Hepatocyte (in vitro differentiated cells): ENCODE data around the gene GRIA1. TPM values are rescaled to one million over a fixed set of nuclear protein-coding genes. Genes with fewer than 3 reads are reported as not detected.

Source experiments
- DNase-seq: peaks from one replicate; pipeline ENCODE4 v3.0.0-alpha.2; 2016; ENCODE audit warnings: low spot score
- H2AFZ ChIP-seq: fragments of 200-600 bp; sonication (generic); 2 replicates; pipeline ENCODE4 v1.6.0; 2016; ENCODE audit warnings: antibody characterized with exemption, mild to moderate bottlenecking
- H3K27ac ChIP-seq: fragments of 200-600 bp; sonication (generic); 2 replicates; pipeline ENCODE4 v1.5.1; 2016; ENCODE audit warnings: mild to moderate bottlenecking
- H3K27me3 ChIP-seq: fragments of 200-600 bp; sonication (generic); 2 replicates; pipeline ENCODE4 v1.6.1; 2016
- H3K36me3 ChIP-seq: fragments of 200-600 bp; sonication (generic); replicated peaks from 2 replicates; pipeline ENCODE4 v1.5.1; 2016; ENCODE audit warnings: low read depth; ENCODE audit not compliant: insufficient read depth
- H3K4me1 ChIP-seq: fragments of 200-600 bp; sonication (generic); 2 replicates; pipeline ENCODE4 v1.5.1; 2016; ENCODE audit warnings: mild to moderate bottlenecking, moderate library complexity; ENCODE audit not compliant: insufficient read depth
- H3K4me2 ChIP-seq: fragments of 200-600 bp; sonication (generic); 2 replicates; pipeline ENCODE4 v1.6.0; 2016
- H3K4me3 ChIP-seq: fragments of 200-600 bp; sonication (generic); 2 replicates; pipeline ENCODE4 v1.5.1; 2016; ENCODE audit warnings: mild to moderate bottlenecking
- H3K79me2 ChIP-seq: fragments of 200-600 bp; sonication (generic); 2 replicates; pipeline ENCODE4 v1.6.0; 2017; ENCODE audit warnings: mild to moderate bottlenecking
- H3K9me2 ChIP-seq: fragments of 200-600 bp; sonication (generic); replicated peaks from 2 replicates; pipeline ENCODE4 v1.6.0; 2017; ENCODE audit warnings: mild to moderate bottlenecking; ENCODE audit not compliant: insufficient read depth
- H3K9me3 ChIP-seq: fragments of 200-600 bp; sonication (generic); 2 replicates; pipeline ENCODE4 v1.5.1; 2016; ENCODE audit warnings: low read depth, mild to moderate bottlenecking
- H4K20me1 ChIP-seq: fragments of 200-600 bp; sonication (generic); 2 replicates; pipeline ENCODE4 v1.6.0; 2016; ENCODE audit warnings: mild to moderate bottlenecking; ENCODE audit not compliant: insufficient read depth, poor library complexity, severe bottlenecking
- EZH2 ChIP-seq: fragments of 200-600 bp; sonication (generic); IDR thresholded peaks from 2 replicates; pipeline ENCODE4 v1.6.1; 2016; ENCODE audit warnings: antibody characterized with exemption, mild to moderate bottlenecking, borderline replicate concordance
- EZH2phosphoT487 ChIP-seq: fragments of 200-600 bp; sonication (generic); IDR thresholded peaks from one replicate; pipeline ENCODE4 v1.6.1; 2018; ENCODE audit warnings: antibody characterized with exemption, mild to moderate bottlenecking, low read depth, moderate library complexity; ENCODE audit not compliant: unreplicated experiment, severe bottlenecking
- WGBS: methylation state at CpG from one replicate; pipeline ENCODE4 v1.1.6; 2016; ENCODE audit warnings: low lambda C conversion rate; ENCODE audit errors: missing lambda C conversion rate; 5-methylcytosine and 5-hydroxymethylcytosine counted together
- polyA plus RNA-seq: library from polyadenylated mRNA; unstranded; fragments of >200 nt; fragmentation: Nextera tagmentation; extraction: Ambion mirVana; gene quantifications from 2 replicates; pipeline ENCODE4 v1.2.1, GENCODE V29; 2016
- total RNA-seq: library from RNA; depleted of rRNA; stranded (reverse); fragments of >200 nt; gene quantifications from 2 replicates; pipeline ENCODE4 v1.2.3, GENCODE V29; 2014
- TF ChIP-seq, protein P1 (sequence below): fragments of 200-600 bp; sonication (generic); IDR thresholded peaks from 2 replicates; pipeline ENCODE4 v1.5.1; 2016; ENCODE audit warnings: antibody characterized with exemption, mild to moderate bottlenecking; ENCODE audit not compliant: poor library complexity

GRIA1 gene
- total and polyA plus RNA-seq, 2 experiments from 2014 or later, result 0.29 to 0.50 TPM

- H3K4me3 ChIP-seq, result no peak overlapping the region
- H3K36me3 ChIP-seq, result no peaks in the 10 kb centered on the region
- no peaks in the 10 kb centered on the region for H3K27me3 ChIP-seq
- H3K9me2 ChIP-seq, result no peaks in the 10 kb centered on the region
- H3K79me2 ChIP-seq, result no peaks in the 10 kb centered on the region
- H3K27ac ChIP-seq, result no peak overlapping the region
- no peak overlapping the region for H3K4me2 ChIP-seq
- H3K4me1 ChIP-seq, result no peaks in the 10 kb centered on the region
- no peaks in the 10 kb centered on the region for H3K9me3 ChIP-seq
- H4K20me1 ChIP-seq, result no peaks in the 10 kb centered on the region
- no peak overlapping the region for H2AFZ ChIP-seq
- no peak for TF ChIP-seq EZH2phosphoT487
- TF ChIP-seq, protein P1, sequence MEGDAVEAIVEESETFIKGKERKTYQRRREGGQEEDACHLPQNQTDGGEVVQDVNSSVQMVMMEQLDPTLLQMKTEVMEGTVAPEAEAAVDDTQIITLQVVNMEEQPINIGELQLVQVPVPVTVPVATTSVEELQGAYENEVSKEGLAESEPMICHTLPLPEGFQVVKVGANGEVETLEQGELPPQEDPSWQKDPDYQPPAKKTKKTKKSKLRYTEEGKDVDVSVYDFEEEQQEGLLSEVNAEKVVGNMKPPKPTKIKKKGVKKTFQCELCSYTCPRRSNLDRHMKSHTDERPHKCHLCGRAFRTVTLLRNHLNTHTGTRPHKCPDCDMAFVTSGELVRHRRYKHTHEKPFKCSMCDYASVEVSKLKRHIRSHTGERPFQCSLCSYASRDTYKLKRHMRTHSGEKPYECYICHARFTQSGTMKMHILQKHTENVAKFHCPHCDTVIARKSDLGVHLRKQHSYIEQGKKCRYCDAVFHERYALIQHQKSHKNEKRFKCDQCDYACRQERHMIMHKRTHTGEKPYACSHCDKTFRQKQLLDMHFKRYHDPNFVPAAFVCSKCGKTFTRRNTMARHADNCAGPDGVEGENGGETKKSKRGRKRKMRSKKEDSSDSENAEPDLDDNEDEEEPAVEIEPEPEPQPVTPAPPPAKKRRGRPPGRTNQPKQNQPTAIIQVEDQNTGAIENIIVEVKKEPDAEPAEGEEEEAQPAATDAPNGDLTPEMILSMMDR, result no peak
- peak; percentile 13 for DNase-seq
Measured at GRCh38 chr5:153480401-153480800, 10.1 kb upstream of the GRIA1 start.

DNA sequence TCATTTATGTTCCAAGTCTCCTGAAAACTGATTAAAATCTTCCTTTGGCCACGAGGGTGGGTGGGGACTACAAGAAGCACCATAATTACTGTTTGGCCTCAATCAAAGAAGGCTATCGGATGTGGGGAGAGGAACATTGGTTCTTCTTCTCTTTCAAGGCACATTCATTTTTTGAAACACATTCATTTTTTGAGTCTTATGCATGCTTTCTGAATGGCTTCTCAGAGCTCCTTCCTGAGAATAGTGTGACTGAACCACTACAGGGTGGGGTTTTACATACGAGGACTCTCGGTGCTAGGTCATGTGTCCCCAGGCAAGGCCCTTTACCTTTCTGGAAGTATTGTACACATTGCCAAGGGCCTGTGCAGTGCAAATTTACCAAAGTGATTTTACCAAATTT is 7.0 kb upstream of the GRIA1 start:
- H3K36me3 ChIP-seq, result no peaks in the 10 kb centered on the region
- H3K4me1 ChIP-seq, result no peaks in the 10 kb centered on the region
- 86% methylated on average over 4 of the region's 4 CpGs for WGBS
- H4K20me1 ChIP-seq, result no peaks in the 10 kb centered on the region
- no peak overlapping the region for H2AFZ ChIP-seq
- H3K79me2 ChIP-seq, result no peaks in the 10 kb centered on the region
- H3K9me3 ChIP-seq, result no peaks in the 10 kb centered on the region
- H3K4me2 ChIP-seq, result no peak overlapping the region
- H3K27ac ChIP-seq, result no peak overlapping the region
- no peak overlapping the region for H3K4me3 ChIP-seq
- no peak for DNase-seq
- TF ChIP-seq, protein P1, result no peak
- no peak for TF ChIP-seq EZH2
- no peaks in the 10 kb centered on the region for H3K9me2 ChIP-seq
- peaks cover 3% of the 10 kb centered on the region for H3K27me3 ChIP-seq

- no peak overlapping the region for H2AFZ ChIP-seq
- H3K27ac ChIP-seq, result no peak overlapping the region
- peaks cover 3% of the 10 kb centered on the region for H3K27me3 ChIP-seq
- no peaks in the 10 kb centered on the region for H3K9me3 ChIP-seq
- H3K4me3 ChIP-seq, result no peak overlapping the region
- 61% methylated on average over 2 of the region's 2 CpGs for WGBS
- no peaks in the 10 kb centered on the region for H3K79me2 ChIP-seq
- H4K20me1 ChIP-seq, result no peaks in the 10 kb centered on the region
- peaks cover 4% of the 10 kb centered on the region for H3K4me1 ChIP-seq
- no peaks in the 10 kb centered on the region for H3K36me3 ChIP-seq
- TF ChIP-seq, protein P1, result no peak
- TF ChIP-seq EZH2phosphoT487, result no peak
- TF ChIP-seq EZH2, result no peak
- H3K4me2 ChIP-seq, result no peak overlapping the region
- no peak for DNase-seq
- no peaks in the 10 kb centered on the region for H3K9me2 ChIP-seq
Measured at GRCh38 chr5:153485641-153486040, 4.8 kb upstream of the GRIA1 start.

DNA sequence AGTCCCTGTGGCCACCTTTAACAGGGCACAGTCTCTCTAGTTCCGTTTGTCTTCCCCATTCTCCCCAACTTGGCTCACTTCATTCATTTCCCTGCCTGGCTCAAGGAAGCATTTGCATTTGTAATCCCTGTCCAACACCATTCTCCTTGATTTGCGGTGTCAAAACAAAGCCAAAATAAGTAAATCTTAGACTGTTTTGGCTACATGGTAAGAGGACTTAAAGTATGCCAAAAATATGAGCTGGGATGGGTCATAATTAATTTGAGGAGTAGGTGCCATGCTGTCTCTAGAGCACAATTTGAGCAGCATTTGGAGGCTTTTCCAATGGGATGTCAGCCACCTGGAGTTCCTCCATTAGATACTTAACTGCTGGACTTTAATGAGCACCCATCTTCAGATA is 3.7 kb upstream of the GRIA1 start:
- no peak overlapping the region for H3K4me3 ChIP-seq
- no peak overlapping the region for H3K27ac ChIP-seq
- no peaks in the 10 kb centered on the region for H4K20me1 ChIP-seq
- 83% methylated on average over 2 of the region's 2 CpGs for WGBS
- no peaks in the 10 kb centered on the region for H3K79me2 ChIP-seq
- H3K9me2 ChIP-seq, result no peaks in the 10 kb centered on the region
- no peaks in the 10 kb centered on the region for H3K9me3 ChIP-seq
- peaks cover 4% of the 10 kb centered on the region for H3K4me1 ChIP-seq
- no peak overlapping the region for H2AFZ ChIP-seq
- peaks cover 12% of the 10 kb centered on the region for H3K27me3 ChIP-seq
- H3K36me3 ChIP-seq, result no peaks in the 10 kb centered on the region
- H3K4me2 ChIP-seq, result no peak overlapping the region
- TF ChIP-seq EZH2phosphoT487, result no peak
- TF ChIP-seq EZH2, result no peak
- TF ChIP-seq, protein P1, result no peak
- no peak for DNase-seq
